H1 (cell line): Measurements from ENCODE around the gene NSUN2. TPM values are rescaled to one million over a fixed set of nuclear protein-coding genes. Genes with fewer than 3 reads are reported as not detected.

Experiments used
- CBX8 ChIP-seq: fragments of 300-800, 300-1000 bp; sonication (generic); IDR thresholded peaks from 2 replicates; pipeline ENCODE4 v1.7.1; 2016; ENCODE audit warnings: low read depth, low read length, borderline replicate concordance
- CHD7 ChIP-seq: fragments of 300-600 bp; sonication (generic); IDR thresholded peaks from 2 replicates; pipeline ENCODE4 v1.7.1; 2012; ENCODE audit warnings: low read length, moderate library complexity, mild to moderate bottlenecking, inconsistent platforms; ENCODE audit not compliant: insufficient replicate concordance
- SP1 ChIP-seq: IDR thresholded peaks from 2 replicates; pipeline ENCODE4 v1.6.1; 2011; ENCODE audit warnings: low read depth, low read length
- SP4 ChIP-seq: IDR thresholded peaks from 2 replicates; pipeline ENCODE4 v1.6.1; 2012; ENCODE audit warnings: low read length, inconsistent platforms
- SUZ12 ChIP-seq: fragments of 200-600 bp; sonication (generic); IDR thresholded peaks from 2 replicates; pipeline ENCODE4 v1.6.1; 2012; ENCODE audit warnings: mild to moderate bottlenecking, inconsistent platforms, low read length, moderate library complexity, mixed read lengths
- polyA plus RNA-seq, 7 experiments: library from polyadenylated mRNA; depleted of rRNA in 3 of 7; stranded (reverse) in 5 of 7; unstranded in 2 of 7; fragments of >200 nt in 5 of 7; fragments of 200-250 nt in 2 of 7; gene quantifications; 1 replicate in 5 of 7; 2 replicates in 1 of 7; 4 replicates in 1 of 7; pipeline versions ENCODE4 v1.2.1 to v1.2.3, GENCODE V29; 2011 to 2013; ENCODE audit warnings: missing spikeins in 2 of 7, mixed read lengths in 2 of 7
- total RNA-seq: library from RNA; stranded (reverse); fragmentation: NEBNext Ultra II Directional; extraction: Animal tissue kit (Norgen Biotek cat#: 25700); gene quantifications from 2 replicates; pipeline ENCODE4 v1.2.1, GENCODE V29; 2021

Gene NSUN2
- total and polyA plus RNA-seq, 2 of the 8 experiments (the other 6 are each of a cell fraction or from before 2014, with no cell fraction given): 47.3 to 94.7 TPM

- TF ChIP-seq CHD7 (no peak), SP4 (no peak), SUZ12 (no peak), SP1 (no peak), CBX8 (no peak)
- TF ChIP-seq, all 59 proteins: peak for 0
Observed at GRCh38 chr5:6603643-6604042, 29.2 kb downstream of the NSUN2 start (continued).
